HG02623 (cell line): ENCODE data around the gene RIMS3.
"Not testable (repeated sequence)": the region's sequence is repeated elsewhere in the genome, so short reads cannot be mapped to it uniquely, and the experiment has no call there.

Experiments
- ATAC-seq: cut with Tn5 transposase; IDR thresholded peaks from one replicate; pipeline ENCODE4 v1.9.1; 2021; ENCODE audit warnings: moderate library complexity; ENCODE audit not compliant: unreplicated experiment

The RIMS3 gene

DNA sequence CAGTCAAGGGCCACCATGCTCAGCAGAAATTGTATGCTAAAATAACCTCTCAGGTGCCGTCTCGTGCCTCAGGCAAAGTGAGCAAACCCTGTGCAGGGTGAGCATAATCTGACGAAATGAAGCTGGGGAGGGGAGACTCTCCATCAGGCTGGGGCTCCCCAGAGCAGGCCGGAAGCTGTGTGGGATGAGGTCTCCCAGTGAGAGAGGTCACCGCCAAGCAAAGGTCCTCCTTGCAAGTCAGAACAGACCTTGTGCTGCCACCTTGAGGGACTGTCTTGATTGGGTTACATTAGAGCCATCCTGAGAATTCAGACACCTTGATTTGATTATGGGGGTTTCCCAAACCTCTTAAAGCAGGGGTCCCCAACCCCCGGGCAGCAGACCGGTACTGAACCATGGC is 69.9 kb downstream of the RIMS3 start:
- ATAC-seq = no peak

DNA sequence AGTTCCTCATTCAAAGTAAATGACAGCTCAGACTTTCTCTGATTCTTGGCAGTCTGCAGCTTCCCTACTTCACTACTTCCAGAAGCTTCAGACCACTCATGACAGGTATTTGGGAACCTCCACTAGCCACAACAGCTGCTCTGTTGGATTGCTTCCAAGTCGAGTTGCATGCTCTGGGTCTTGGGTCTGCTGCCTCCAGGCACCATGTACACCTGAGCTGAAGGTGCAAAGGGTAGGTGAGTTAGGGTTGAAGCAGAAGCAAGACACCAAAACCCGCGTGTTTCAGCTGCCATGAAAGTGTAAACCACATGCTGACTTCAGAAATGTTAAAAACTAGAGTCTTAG is 71.3 kb downstream of the RIMS3 start:
- ATAC-seq = no peak

DNA sequence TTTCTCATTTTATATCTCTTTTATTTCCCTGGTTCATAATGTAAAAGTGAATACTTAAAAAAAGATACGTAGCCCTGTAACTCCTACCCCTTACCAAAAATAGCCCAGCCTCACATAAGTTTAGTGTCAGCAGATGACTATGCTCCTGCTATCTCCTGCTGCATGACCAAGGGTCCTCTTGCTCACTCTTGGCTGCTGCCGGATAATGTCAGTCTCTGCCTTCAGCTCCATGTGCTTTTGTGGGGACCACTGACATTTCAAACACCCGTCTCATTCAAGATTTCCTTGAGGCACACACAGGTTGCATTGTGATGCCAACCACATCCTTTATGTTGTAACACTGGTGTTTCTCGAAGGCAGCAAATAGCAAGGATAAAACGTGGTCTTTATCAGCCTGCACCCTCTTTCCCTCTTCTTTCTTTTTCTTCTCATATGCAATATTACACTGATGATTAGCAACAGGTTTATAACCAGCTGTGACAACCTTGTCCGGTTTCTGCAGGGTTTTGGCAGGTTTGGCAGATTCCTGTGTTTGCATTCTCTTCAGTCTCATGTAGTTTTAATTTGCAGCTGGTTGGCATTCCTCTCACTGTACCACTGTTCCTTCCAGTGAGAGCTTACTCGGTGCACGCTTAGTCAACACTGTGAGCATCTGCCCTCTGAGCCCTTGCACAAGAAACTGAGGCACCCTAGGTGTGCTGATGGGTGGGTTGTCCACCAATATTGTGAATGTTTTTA is 71.9 kb downstream of the RIMS3 start:
- no peak for ATAC-seq

DNA sequence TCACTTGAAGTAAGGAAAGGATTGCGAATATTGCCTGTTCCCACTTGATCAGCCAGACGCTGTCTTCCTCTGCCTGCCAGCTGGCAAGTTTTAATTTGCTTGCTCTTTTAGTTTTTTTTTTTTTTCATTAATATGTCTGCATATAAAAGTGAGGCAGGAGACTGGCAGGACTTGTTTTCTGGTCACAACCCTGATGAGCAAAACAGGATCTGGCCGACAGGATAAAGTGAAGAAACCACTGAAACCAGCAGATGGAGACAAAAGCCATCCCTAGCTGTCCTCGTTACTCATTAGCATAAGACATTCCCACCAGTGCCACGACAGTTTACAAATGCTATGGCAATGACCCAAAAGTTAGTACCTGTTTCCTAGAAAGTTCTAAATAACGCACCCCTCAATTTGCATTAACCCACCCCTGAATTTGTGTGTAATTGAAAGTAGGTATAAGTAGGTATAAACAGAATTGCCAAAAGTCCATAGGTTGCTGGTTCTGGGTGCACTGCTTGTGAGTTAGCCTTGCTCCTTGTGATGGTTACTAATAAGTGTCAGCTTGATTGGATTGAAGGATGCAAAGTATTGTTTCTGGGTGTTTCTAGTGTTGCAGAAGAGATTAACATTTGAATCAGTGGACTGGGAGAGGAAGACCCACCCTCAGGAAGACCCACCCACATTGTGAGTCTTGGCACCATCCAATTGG is 73.2 kb downstream of the RIMS3 start:
- no peak for ATAC-seq

DNA sequence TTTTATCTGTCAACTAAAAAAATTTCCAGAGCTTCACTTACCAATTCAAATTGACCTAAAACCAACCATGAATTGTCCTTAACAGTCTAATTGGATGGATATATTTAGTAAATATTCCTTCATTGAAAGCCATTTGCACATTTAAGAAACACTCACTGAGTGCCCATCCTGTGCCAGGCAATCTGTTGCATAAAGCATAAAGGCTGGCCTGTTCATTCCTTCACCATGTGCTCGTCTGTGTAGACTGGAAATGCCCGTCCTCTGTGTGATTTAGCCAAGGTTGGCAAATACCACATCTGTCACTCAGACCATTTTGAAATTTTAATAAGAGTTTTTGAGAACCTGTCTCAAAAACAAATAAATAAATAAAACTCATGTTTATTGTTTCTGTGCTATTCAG is 76.9 kb downstream of the RIMS3 start:
- ATAC-seq = no peak

DNA sequence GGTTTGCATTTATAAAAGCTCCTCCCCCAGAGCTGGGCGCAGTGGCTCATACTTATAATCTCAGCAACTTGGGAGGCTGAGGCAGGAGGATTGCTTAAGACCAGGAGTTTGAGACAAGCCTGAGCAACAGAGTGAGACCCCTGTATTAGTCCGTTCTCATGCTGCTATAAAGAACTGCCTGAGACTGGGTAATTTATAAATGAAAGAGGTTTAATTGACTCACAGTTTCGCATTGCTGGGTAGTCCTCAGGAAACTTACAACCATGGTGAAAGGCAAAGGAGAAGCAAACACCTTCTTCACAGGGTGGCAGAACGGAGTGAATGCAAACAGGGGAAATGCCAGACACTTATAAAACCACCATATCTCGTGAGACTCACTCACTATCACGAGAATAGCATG is 81.5 kb downstream of the RIMS3 start:
- no peak for ATAC-seq

DNA sequence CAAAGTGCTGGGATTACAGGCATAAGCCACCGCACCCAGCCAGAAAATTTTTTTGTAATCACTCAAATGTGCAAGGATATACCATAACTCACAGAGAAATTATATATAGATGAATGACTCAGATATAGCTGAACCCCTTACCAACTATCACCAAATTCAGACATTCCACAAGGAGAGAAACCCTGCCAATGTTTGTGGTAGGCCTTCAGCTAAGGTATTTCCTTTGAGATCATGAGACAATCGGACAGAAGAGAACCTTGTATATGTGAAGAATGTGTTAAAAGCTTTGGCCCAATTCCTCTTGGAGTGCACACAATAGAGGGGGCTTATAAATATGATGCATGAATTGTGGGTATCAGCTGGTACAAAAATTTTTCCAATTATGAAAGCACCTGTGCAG is 83.4 kb downstream of the RIMS3 start:
- no peak for ATAC-seq

- no peak for ATAC-seq
These were observed 90.1 kb downstream of the RIMS3 start for GRCh38 chr1:40575336-40575735.

DNA sequence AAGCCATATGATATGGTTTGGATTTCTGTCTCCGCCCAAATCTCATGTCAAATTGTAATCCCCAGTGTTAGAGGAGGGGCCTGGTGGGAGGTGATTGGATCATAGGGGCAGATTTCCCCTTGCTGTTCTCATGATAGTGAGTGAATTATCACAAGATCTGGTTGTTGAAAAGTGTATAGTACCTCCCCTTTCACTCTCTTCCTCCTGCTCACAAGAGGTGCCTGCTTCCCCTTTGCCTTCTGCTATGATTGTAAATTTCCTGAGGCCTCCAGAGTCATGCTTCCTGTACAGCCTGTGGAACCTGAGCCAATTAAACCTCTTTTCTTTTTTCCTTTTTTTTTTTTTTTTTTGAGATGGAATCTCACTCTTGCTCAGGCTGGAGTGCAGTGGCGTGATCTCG is 90.7 kb downstream of the RIMS3 start:
- not testable (repeated sequence) for ATAC-seq
